ENCODE data around the gene FUT3.
A peak's percentile ranks its signal among the peaks of the same experiment; 100 is the strongest.

Gene FUT3

DNA sequence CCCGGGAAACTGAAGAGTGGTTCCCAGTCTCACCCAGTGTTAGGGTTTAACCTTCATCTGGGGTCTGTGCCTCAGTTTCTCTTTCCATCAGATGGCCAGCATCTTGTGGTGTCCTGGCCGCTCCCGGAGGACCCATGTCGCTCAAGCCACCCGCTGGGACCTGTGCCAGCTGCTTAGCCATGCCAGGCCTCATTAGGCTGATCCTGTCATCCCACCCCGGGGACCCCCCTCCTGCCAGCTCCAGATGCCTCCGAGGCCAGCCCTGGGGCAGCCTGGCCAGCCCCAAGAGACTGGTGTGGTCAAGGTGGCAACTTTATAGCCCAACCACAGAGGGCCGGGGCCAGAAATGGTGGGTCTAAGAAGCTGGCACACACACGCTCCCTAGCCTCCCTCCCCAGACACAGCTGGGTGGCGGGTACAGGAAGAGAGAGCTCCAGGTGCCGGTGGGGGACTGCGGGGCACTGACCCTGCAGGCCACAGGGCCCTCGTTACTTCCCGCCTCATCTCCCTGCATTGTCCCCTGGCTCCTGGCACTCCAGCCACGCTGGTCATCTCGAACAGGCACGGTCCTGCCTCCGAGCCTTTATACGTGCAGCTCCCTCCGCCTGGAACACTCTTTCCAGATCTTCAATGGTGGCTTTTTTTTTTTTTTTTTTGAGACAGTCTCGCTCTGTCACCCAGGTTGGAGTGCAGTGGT is 43.0 kb downstream of the FUT3 start:
- Histone ChIP-seq H3K9me2 (replicated peaks; ENCODE audit: insufficient read depth, low read length) (no peaks in the 10 kb centered on the region), H3K9me3 (ENCODE audit: insufficient read depth, low read length) (no peaks in the 10 kb centered on the region), H3K9ac (ENCODE audit: low read length) (no peak overlapping the region), H3K4me3 (ENCODE audit: insufficient read depth, low read length, poor library complexity, severe bottlenecking) (no peak overlapping the region), H2AFZ (ENCODE audit: low read depth, low read length, severe bottlenecking) (no peak overlapping the region), H3K4me2 (ENCODE audit: low read depth, low read length, poor library complexity, severe bottlenecking) (no peak overlapping the region), H3K79me2 (ENCODE audit: insufficient read depth, low read length) (no peaks in the 10 kb centered on the region), H3F3A (ENCODE audit: insufficient read depth) (no peaks in the 10 kb centered on the region), H4K20me1 (ENCODE audit: low read depth, low read length) (no peaks in the 10 kb centered on the region), H3K27ac (ENCODE audit: low read depth, low read length) (no peak overlapping the region), H3K36me3 (ENCODE audit: low read length) (no peaks in the 10 kb centered on the region), H3K27me3 (ENCODE audit: low read length) (no peaks in the 10 kb centered on the region)
- TF ChIP-seq, protein P1, sequence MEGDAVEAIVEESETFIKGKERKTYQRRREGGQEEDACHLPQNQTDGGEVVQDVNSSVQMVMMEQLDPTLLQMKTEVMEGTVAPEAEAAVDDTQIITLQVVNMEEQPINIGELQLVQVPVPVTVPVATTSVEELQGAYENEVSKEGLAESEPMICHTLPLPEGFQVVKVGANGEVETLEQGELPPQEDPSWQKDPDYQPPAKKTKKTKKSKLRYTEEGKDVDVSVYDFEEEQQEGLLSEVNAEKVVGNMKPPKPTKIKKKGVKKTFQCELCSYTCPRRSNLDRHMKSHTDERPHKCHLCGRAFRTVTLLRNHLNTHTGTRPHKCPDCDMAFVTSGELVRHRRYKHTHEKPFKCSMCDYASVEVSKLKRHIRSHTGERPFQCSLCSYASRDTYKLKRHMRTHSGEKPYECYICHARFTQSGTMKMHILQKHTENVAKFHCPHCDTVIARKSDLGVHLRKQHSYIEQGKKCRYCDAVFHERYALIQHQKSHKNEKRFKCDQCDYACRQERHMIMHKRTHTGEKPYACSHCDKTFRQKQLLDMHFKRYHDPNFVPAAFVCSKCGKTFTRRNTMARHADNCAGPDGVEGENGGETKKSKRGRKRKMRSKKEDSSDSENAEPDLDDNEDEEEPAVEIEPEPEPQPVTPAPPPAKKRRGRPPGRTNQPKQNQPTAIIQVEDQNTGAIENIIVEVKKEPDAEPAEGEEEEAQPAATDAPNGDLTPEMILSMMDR (IDR thresholded peaks at IDR 0.05; ENCODE audit: insufficient read depth, low read length, poor library complexity, severe bottlenecking), result no peak
- no peak for TF ChIP-seq EZH2phosphoT487 (conservative IDR thresholded peaks at IDR 0.05; ENCODE audit: low read length)

DNA sequence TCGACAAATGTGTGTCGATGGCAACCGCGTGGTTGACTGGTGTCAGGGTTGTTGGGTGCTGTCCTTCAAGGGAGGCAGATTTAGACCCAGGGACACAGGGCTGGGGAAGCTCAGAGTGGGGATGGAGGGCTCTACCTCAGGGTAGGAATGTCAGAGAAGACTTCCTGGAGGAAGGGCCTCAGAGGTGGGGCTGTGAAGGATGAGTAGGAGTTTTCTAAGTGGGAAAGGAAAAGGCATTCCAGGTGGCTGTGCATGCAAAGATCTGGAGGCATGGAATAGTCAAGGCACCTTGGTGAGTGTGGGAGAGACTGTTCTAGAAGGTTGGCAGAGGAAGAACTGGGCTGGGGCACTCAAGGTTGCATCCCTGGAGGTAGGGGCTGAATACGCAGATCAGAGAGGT is 44.3 kb downstream of the FUT3 start:
- no peak overlapping the region for H3K4me2 ChIP-seq (ENCODE audit: low read depth, low read length, poor library complexity, severe bottlenecking)
- H2AFZ ChIP-seq (ENCODE audit: low read depth, low read length, severe bottlenecking), result no peak overlapping the region
- H3K27me3 ChIP-seq (ENCODE audit: low read length), result no peaks in the 10 kb centered on the region
- H3K36me3 ChIP-seq (ENCODE audit: low read length), result no peaks in the 10 kb centered on the region
- H3K79me2 ChIP-seq (ENCODE audit: insufficient read depth, low read length), result no peaks in the 10 kb centered on the region
- H3K4me3 ChIP-seq (ENCODE audit: insufficient read depth, low read length, poor library complexity, severe bottlenecking), result no peak overlapping the region
- H4K20me1 ChIP-seq (ENCODE audit: low read depth, low read length), result no peaks in the 10 kb centered on the region
- no peaks in the 10 kb centered on the region for H3K9me2 ChIP-seq (replicated peaks; ENCODE audit: insufficient read depth, low read length)
- H3K9me3 ChIP-seq (ENCODE audit: insufficient read depth, low read length), result no peaks in the 10 kb centered on the region
- no peaks in the 10 kb centered on the region for H3F3A ChIP-seq (ENCODE audit: insufficient read depth)
- no peak overlapping the region for H3K9ac ChIP-seq (ENCODE audit: low read length)
- no peak for TF ChIP-seq EZH2phosphoT487 (conservative IDR thresholded peaks at IDR 0.05; ENCODE audit: low read length)
- TF ChIP-seq, protein P1 (IDR thresholded peaks at IDR 0.05; ENCODE audit: insufficient read depth, low read length, poor library complexity, severe bottlenecking), result no peak
- H3K27ac ChIP-seq (ENCODE audit: low read depth, low read length), result no peak overlapping the region

DNA sequence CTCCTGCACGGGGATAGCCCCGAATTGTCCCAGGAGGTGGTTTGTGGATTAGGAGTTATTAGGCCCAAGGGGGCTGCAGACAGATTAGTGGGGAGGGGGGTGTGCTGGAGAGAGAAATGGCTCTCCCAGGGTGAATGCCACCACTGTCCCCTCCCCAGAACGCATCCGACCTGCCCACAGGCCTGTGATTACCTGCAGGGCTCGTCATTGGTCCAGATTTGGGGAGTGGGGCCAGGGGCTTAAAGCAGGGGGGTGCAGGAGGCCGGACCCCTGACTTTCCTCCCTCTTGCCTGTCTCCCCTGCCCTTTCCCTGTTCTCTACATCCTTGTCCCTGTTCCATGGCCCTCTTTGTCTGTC is 45.1 kb downstream of the FUT3 start:
- H3K9me3 ChIP-seq (ENCODE audit: insufficient read depth, low read length), result no peaks in the 10 kb centered on the region
- H3K36me3 ChIP-seq (ENCODE audit: low read length), result no peaks in the 10 kb centered on the region
- H2AFZ ChIP-seq (ENCODE audit: low read depth, low read length, severe bottlenecking), result no peak overlapping the region
- no peaks in the 10 kb centered on the region for H4K20me1 ChIP-seq (ENCODE audit: low read depth, low read length)
- H3K9me2 ChIP-seq (replicated peaks; ENCODE audit: insufficient read depth, low read length), result no peaks in the 10 kb centered on the region
- TF ChIP-seq, protein P1 (IDR thresholded peaks at IDR 0.05; ENCODE audit: insufficient read depth, low read length, poor library complexity, severe bottlenecking), result peak; percentile 5
- TF ChIP-seq EZH2phosphoT487 (conservative IDR thresholded peaks at IDR 0.05; ENCODE audit: low read length), result no peak
- no peaks in the 10 kb centered on the region for H3K79me2 ChIP-seq (ENCODE audit: insufficient read depth, low read length)
- no peak overlapping the region for H3K4me3 ChIP-seq (ENCODE audit: insufficient read depth, low read length, poor library complexity, severe bottlenecking)
- no peak overlapping the region for H3K9ac ChIP-seq (ENCODE audit: low read length)
- no peaks in the 10 kb centered on the region for H3F3A ChIP-seq (ENCODE audit: insufficient read depth)
- no peak overlapping the region for H3K4me2 ChIP-seq (ENCODE audit: low read depth, low read length, poor library complexity, severe bottlenecking)
- H3K27me3 ChIP-seq (ENCODE audit: low read length), result no peaks in the 10 kb centered on the region
- H3K27ac ChIP-seq (ENCODE audit: low read depth, low read length), result no peak overlapping the region

Data from SU-DHL-6 (cell line).